ENCODE results near the gene CFAP20DC.

The CFAP20DC gene

GRCh38 chr3:59081071-59081470 lies 31.2 kb upstream of the CFAP20DC start:
- no peak overlapping the region for H2BK12ac ChIP-seq (ENCODE audit: low read length)
- H3K36me3 ChIP-seq (replicated peaks in 1 of 2; ENCODE audit: control insufficient read depth in 2 of 2, insufficient read depth in 2 of 2, low read length in 2 of 2): no peaks in the 10 kb centered on the region
- WGBS, 2 donors (ENCODE audit: extremely low coverage in 2 of 2, insufficient read length in 2 of 2, insufficient replicate concordance in 1 of 2): no CpG with 5 or more reads among the region's 2 CpGs
- H3K14ac ChIP-seq (ENCODE audit: low read length): no peak overlapping the region
- no peak for DNase-seq (ENCODE audit: low spot score)
- H3K27ac ChIP-seq (replicated peaks; ENCODE audit: low read length): no peak overlapping the region
- H3K4ac ChIP-seq (ENCODE audit: low read length): no peak overlapping the region
- H3K18ac ChIP-seq (ENCODE audit: low read length): no peak overlapping the region
- H3K9me3 ChIP-seq (replicated peaks in 1 of 2; ENCODE audit: control insufficient read depth in 2 of 2, insufficient read depth in 1 of 2, low read depth in 1 of 2, low read length in 2 of 2): no peaks in the 10 kb centered on the region
- H2AFZ ChIP-seq (ENCODE audit: low read length): no peak overlapping the region
- no peak overlapping the region for H2AK5ac ChIP-seq (ENCODE audit: low read depth, low read length)
- H4K91ac ChIP-seq (ENCODE audit: low read depth, low read length, poor library complexity): no peak overlapping the region
- no peak overlapping the region for H3K9ac ChIP-seq (ENCODE audit: low read depth, low read length, poor library complexity)
- H4K8ac ChIP-seq (ENCODE audit: low read depth, low read length): no peak overlapping the region
- no peaks in the 10 kb centered on the region for H3K79me1 ChIP-seq (ENCODE audit: low read depth, low read length)
- H3K4me3 ChIP-seq (ENCODE audit: low read length in 2 of 2): no peak overlapping the region
- no peak overlapping the region for H2BK5ac ChIP-seq (ENCODE audit: low read length)
- H3K4me1 ChIP-seq (ENCODE audit: control insufficient read depth in 2 of 2, insufficient read depth in 1 of 2, low read depth in 1 of 2, low read length in 2 of 2): no peaks in the 10 kb centered on the region
- H3K4me2 ChIP-seq (ENCODE audit: insufficient read depth, low read length, poor library complexity, severe bottlenecking): no peak overlapping the region
- H3K27me3 ChIP-seq (ENCODE audit: control insufficient read depth in 3 of 3, insufficient read depth in 3 of 3, low read depth in 1 of 3, low read length in 3 of 3): no peaks in the 10 kb centered on the region
- H2BK120ac ChIP-seq (ENCODE audit: low read depth, low read length): no peak overlapping the region
- H3K23ac ChIP-seq (ENCODE audit: low read depth, low read length, poor library complexity): no peak overlapping the region
- no peak overlapping the region for H2BK15ac ChIP-seq (ENCODE audit: low read length)

- Histone ChIP-seq H4K91ac (ENCODE audit: low read depth, low read length, poor library complexity) (no peak overlapping the region), H3K79me1 (ENCODE audit: low read depth, low read length) (no peaks in the 10 kb centered on the region), H3K23ac (ENCODE audit: low read depth, low read length, poor library complexity) (no peak overlapping the region), H3K27ac (replicated peaks; ENCODE audit: low read length) (no peak overlapping the region), H3K4ac (ENCODE audit: low read length) (no peak overlapping the region), H3K4me1 (ENCODE audit: control insufficient read depth in 2 of 2, insufficient read depth in 1 of 2, low read depth in 1 of 2, low read length in 2 of 2) (no peaks in the 10 kb centered on the region), H2BK12ac (ENCODE audit: low read length) (no peak overlapping the region), H2BK15ac (ENCODE audit: low read length) (no peak overlapping the region), H3K14ac (ENCODE audit: low read length) (no peak overlapping the region), H2AFZ (ENCODE audit: low read length) (no peak overlapping the region), H3K36me3 (replicated peaks in 1 of 2; ENCODE audit: control insufficient read depth in 2 of 2, insufficient read depth in 2 of 2, low read length in 2 of 2) (no peaks in the 10 kb centered on the region), H2BK120ac (ENCODE audit: low read depth, low read length) (no peak overlapping the region), H2BK5ac (ENCODE audit: low read length) (no peak overlapping the region), H3K4me2 (ENCODE audit: insufficient read depth, low read length, poor library complexity, severe bottlenecking) (no peak overlapping the region), H3K18ac (ENCODE audit: low read length) (no peak overlapping the region), H4K8ac (ENCODE audit: low read depth, low read length) (no peak overlapping the region), H3K27me3 (ENCODE audit: control insufficient read depth in 3 of 3, insufficient read depth in 3 of 3, low read depth in 1 of 3, low read length in 3 of 3) (no peaks in the 10 kb centered on the region), H3K4me3 (ENCODE audit: low read length in 2 of 2) (no peak overlapping the region), H3K9me3 (replicated peaks in 1 of 2; ENCODE audit: control insufficient read depth in 2 of 2, insufficient read depth in 1 of 2, low read depth in 1 of 2, low read length in 2 of 2) (no peaks in the 10 kb centered on the region), H3K9ac (ENCODE audit: low read depth, low read length, poor library complexity) (no peak overlapping the region), H2AK5ac (ENCODE audit: low read depth, low read length) (no peak overlapping the region)
- WGBS, 2 donors (ENCODE audit: extremely low coverage in 2 of 2, insufficient read length in 2 of 2, insufficient replicate concordance in 1 of 2): no CpG with 5 or more reads among the region's 1 CpG
- no peak for DNase-seq (ENCODE audit: low spot score)
Observed at GRCh38 chr3:59079962-59080361, 30.1 kb upstream of the CFAP20DC start.

- Histone ChIP-seq H3K4me2 (ENCODE audit: insufficient read depth, low read length, poor library complexity, severe bottlenecking) (no peak overlapping the region), H3K9me3 (replicated peaks in 1 of 2; ENCODE audit: control insufficient read depth in 2 of 2, insufficient read depth in 1 of 2, low read depth in 1 of 2, low read length in 2 of 2) (no peaks in the 10 kb centered on the region), H3K79me1 (ENCODE audit: low read depth, low read length) (no peaks in the 10 kb centered on the region), H2AK5ac (ENCODE audit: low read depth, low read length) (no peak overlapping the region), H3K4me3 (ENCODE audit: low read length in 2 of 2) (no peak overlapping the region), H3K36me3 (replicated peaks in 1 of 2; ENCODE audit: control insufficient read depth in 2 of 2, insufficient read depth in 2 of 2, low read length in 2 of 2) (no peaks in the 10 kb centered on the region), H3K4me1 (ENCODE audit: control insufficient read depth in 2 of 2, insufficient read depth in 1 of 2, low read depth in 1 of 2, low read length in 2 of 2) (no peaks in the 10 kb centered on the region), H2AFZ (ENCODE audit: low read length) (no peak overlapping the region), H3K4ac (ENCODE audit: low read length) (no peak overlapping the region), H2BK15ac (ENCODE audit: low read length) (no peak overlapping the region), H4K8ac (ENCODE audit: low read depth, low read length) (no peak overlapping the region), H3K9ac (ENCODE audit: low read depth, low read length, poor library complexity) (no peak overlapping the region), H2BK120ac (ENCODE audit: low read depth, low read length) (no peak overlapping the region), H3K27me3 (ENCODE audit: control insufficient read depth in 3 of 3, insufficient read depth in 3 of 3, low read depth in 1 of 3, low read length in 3 of 3) (no peaks in the 10 kb centered on the region), H3K14ac (ENCODE audit: low read length) (no peak overlapping the region), H3K23ac (ENCODE audit: low read depth, low read length, poor library complexity) (no peak overlapping the region), H4K91ac (ENCODE audit: low read depth, low read length, poor library complexity) (no peak overlapping the region), H2BK12ac (ENCODE audit: low read length) (no peak overlapping the region), H3K18ac (ENCODE audit: low read length) (no peak overlapping the region), H2BK5ac (ENCODE audit: low read length) (no peak overlapping the region), H3K27ac (replicated peaks; ENCODE audit: low read length) (no peak overlapping the region)
- DNase-seq (ENCODE audit: low spot score): no peak
Observed at GRCh38 chr3:59074764-59075163, 24.9 kb upstream of the CFAP20DC start.

- no peak overlapping the region for H3K18ac ChIP-seq (ENCODE audit: low read length)
- H4K91ac ChIP-seq (ENCODE audit: low read depth, low read length, poor library complexity): no peak overlapping the region
- no peak overlapping the region for H2AK5ac ChIP-seq (ENCODE audit: low read depth, low read length)
- no peaks in the 10 kb centered on the region for H3K4me1 ChIP-seq (ENCODE audit: control insufficient read depth in 2 of 2, insufficient read depth in 1 of 2, low read depth in 1 of 2, low read length in 2 of 2)
- no peak overlapping the region for H3K14ac ChIP-seq (ENCODE audit: low read length)
- H3K79me1 ChIP-seq (ENCODE audit: low read depth, low read length): no peaks in the 10 kb centered on the region
- no peak overlapping the region for H2BK5ac ChIP-seq (ENCODE audit: low read length)
- H2AFZ ChIP-seq (ENCODE audit: low read length): no peak overlapping the region
- no peak overlapping the region for H2BK15ac ChIP-seq (ENCODE audit: low read length)
- H3K23ac ChIP-seq (ENCODE audit: low read depth, low read length, poor library complexity): no peak overlapping the region
- DNase-seq (ENCODE audit: low spot score): no peak
- no peaks in the 10 kb centered on the region for H3K27me3 ChIP-seq (ENCODE audit: control insufficient read depth in 3 of 3, insufficient read depth in 3 of 3, low read depth in 1 of 3, low read length in 3 of 3)
- H3K4ac ChIP-seq (ENCODE audit: low read length): no peak overlapping the region
- H3K4me2 ChIP-seq (ENCODE audit: insufficient read depth, low read length, poor library complexity, severe bottlenecking): no peak overlapping the region
- no peak overlapping the region for H3K9ac ChIP-seq (ENCODE audit: low read depth, low read length, poor library complexity)
- no CpG with 5 or more reads among the region's 6 CpGs for WGBS, 2 donors (ENCODE audit: extremely low coverage in 2 of 2, insufficient read length in 2 of 2, insufficient replicate concordance in 1 of 2)
- no peak overlapping the region for H3K4me3 ChIP-seq (ENCODE audit: low read length in 2 of 2)
- H4K8ac ChIP-seq (ENCODE audit: low read depth, low read length): no peak overlapping the region
- H2BK120ac ChIP-seq (ENCODE audit: low read depth, low read length): no peak overlapping the region
- H3K36me3 ChIP-seq (replicated peaks in 1 of 2; ENCODE audit: control insufficient read depth in 2 of 2, insufficient read depth in 2 of 2, low read length in 2 of 2): no peaks in the 10 kb centered on the region
- no peak overlapping the region for H3K27ac ChIP-seq (replicated peaks; ENCODE audit: low read length)
- H3K9me3 ChIP-seq (replicated peaks in 1 of 2; ENCODE audit: control insufficient read depth in 2 of 2, insufficient read depth in 1 of 2, low read depth in 1 of 2, low read length in 2 of 2): no peaks in the 10 kb centered on the region
- no peak overlapping the region for H2BK12ac ChIP-seq (ENCODE audit: low read length)
Observed at GRCh38 chr3:59072681-59073080, 22.9 kb upstream of the CFAP20DC start.

All from neuronal stem cell (in vitro differentiated cells).